Fibroblast of the conjunctiva (primary cell): ENCODE measurements around the gene COLQ.
"Not testable (repeated sequence)": the region's sequence is repeated elsewhere in the genome, so short reads cannot be mapped to it uniquely, and the experiment has no call there.

Source experiments
- DNase-seq: peaks from one replicate; pipeline ENCODE4 v3.0.0-alpha.2; 2010; ENCODE audit warnings: low read depth

Gene COLQ

DNA sequence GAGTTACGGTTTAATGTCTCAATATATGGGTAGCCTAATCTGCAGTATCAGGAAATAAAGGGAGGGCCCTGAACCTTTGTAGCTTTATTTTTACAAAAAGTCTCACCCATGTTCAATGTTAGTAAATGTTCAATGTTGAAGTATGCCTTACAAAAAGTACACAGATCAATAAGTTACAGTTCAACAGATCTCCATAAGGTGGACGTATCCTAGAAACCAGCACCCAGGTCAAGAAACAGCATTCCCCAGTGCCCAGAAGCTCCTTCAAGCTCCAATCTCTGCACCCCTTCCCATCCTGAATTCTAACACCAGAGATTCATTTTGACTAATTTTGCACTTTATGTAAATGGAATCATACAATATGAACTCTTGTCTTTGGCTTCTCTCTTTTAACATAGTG, 31.3 kb downstream of the COLQ start:
- DNase-seq, result no peak

GRCh38 chr3:15488002-15488401, 33.5 kb downstream of the COLQ start:
- DNase-seq, result no peak

- DNase-seq, result no peak
Measured at GRCh38 chr3:15486979-15487378, 34.5 kb downstream of the COLQ start.

DNA sequence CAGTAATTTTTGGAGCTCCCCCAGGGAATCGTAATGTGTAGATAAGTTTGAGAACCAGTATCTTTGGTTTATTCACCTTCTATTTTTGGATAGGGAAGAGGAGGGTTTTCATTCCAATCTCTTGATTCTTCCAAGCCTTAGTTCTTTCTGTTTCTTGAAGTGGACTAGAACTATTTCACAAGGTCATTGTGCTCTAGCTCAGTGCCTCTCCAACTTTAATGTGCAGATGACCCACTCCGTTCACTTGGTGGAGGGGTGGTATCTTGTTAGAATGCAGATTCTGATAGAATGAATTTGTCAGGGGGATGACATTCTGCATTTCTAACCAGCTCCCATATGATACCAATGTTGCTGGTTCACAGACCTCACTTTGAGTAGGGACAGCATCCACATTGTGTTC, 35.5 kb downstream of the COLQ start:
- no peak for DNase-seq

GRCh38 chr3:15484551-15484950, 37.0 kb downstream of the COLQ start:
- DNase-seq, result not testable (repeated sequence)

DNA sequence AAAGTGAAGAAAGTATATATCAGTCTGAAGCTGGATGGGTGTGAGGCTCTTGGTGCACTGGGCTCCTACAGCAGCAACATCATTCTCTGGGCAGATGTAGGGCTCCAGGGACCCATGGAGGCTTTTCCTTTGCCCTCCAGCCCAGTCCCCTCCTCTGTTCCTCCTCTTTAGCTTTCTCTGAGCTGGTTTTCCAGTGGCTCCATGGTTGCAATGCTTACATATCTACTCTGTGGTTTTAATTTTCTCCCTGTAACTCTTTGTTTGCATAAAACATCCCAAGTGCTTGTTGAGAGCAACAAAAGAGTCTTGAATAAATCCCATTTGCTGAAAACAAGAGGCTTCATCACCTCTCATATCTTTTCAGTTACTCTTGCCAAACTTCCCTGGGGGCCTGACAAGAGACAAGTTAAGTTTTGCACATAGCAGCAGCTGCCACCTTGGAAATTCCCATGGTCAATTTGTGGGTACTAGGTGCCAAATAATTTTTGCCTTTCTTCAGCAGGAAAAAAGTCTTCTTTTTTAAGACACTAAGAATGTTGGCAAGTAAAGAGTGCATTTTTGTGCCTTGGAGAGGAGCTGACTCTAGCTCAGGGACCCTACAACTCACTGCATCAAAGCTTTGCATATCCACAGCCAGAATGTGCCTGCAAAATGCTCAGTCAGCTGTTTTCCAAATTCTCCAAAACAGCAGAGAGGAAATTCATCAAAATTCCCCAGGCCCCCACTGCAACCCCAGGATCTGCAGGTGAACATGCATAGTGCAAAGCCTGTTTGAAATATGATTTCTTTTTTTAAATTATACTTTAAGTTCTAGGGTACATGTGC, 41.9 kb downstream of the COLQ start:
- no peak for DNase-seq

- no peak for DNase-seq
Measured at GRCh38 chr3:15478640-15478979, 42.9 kb downstream of the COLQ start.

GRCh38 chr3:15477951-15478639, 43.4 kb downstream of the COLQ start:
- DNase-seq, result no peak

DNA sequence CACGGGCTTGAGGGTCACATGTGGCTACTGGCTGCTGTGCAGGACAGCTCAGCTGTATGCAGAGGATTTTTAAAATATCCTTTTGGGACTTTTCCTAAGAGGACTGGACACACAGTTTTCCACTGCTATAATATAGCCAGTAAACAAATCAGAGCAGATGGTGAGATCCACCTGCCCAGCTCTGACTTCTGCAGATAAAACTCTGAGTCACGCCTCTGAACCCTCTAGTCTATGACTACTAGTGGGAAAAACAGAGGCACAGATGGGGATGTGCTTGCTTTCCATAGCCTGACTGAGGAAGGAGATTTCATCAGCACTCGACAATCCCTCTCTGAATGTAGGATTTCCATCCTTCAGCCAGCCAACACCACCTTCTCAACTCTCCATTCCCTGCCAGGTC, 45.1 kb downstream of the COLQ start:
- DNase-seq, result no peak

GRCh38 chr3:15475161-15475560, 46.3 kb downstream of the COLQ start:
- no peak for DNase-seq

DNA sequence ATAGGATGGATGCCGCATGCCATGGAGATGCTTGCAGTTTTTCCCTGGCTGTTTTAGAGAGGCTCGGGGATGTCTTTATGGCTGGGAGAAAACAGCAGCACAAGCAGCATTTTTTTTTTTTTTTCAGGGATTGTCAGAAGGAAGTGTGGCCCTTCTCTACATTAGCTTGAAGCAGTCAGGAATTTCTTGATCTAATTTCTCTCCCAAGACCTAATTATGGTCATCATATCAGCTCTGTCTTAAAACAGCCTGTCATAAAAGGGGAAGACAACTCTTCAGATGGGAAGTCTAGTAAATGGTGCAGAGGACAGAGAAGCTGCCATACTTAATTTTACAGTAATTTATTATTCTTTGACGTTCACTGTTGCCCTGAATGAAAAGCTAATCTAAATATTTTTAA, 49.6 kb downstream of the COLQ start:
- DNase-seq, result no peak

DNA sequence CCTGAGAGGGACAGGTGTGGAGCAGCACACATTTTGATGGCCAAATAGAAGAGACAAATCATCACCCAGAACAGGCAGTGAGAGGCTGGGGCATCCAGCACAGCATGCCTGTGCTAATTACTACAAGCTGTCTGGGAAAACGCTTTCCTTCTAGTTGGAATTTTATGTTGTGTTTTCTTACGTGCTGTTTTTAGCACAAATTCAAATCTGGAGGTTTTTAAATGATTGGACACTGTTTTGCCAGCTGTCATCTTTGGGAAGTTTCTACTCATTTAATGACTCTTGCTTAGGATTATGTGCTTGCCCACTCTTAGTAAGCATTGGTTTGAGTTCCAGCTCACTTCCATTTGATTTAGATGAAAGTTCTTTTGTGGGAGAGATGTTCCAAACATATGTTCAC, 50.7 kb downstream of the COLQ start:
- no peak for DNase-seq

- DNase-seq, result no peak
Measured at GRCh38 chr3:15470261-15470660, 51.2 kb downstream of the COLQ start.

DNA sequence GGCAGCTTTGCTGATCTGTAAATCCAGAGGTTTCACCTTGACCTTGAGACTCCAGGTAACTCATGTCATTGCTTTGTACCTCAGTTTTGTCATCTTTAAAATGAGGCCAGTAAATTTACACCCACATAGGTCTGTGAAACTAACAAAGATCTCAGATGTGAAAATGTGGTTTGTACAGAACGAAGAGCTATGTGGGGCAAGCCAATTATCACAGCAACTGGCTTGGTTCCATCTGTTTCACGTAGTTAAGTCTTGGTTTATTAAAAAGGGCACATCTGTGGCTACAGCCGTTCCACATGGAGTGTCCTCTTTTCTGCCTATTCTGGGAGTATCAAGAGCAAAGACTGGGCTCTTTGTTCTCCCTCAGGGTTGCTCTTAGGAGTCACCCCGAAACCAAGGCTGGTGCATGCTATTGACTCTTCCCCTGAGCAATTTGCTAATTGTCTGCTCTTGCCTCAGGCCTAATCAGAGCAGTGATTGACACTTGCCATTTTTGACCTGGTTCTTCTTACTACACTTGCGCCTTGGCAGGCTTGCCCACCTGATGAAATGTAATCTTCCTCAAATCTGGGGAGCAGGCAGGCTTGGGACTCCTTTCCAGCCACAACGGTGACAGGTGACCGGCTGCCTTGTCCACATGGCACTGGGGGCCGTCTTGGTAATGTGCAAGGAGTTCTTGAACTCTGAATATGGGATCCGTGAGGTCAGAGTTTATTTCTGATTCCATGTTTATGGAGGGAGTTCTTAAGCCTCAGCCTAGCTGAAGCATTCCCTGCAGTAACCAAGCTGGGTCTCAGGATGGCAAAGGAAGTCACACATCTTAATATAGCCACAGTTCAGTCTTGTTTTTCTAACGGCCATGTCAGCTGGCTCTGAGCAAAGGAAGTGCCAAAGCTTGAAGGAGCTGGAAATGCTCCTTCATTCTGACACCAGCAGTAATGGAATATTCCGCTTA, 54.0 kb downstream of the COLQ start:
- DNase-seq, result no peak

DNA sequence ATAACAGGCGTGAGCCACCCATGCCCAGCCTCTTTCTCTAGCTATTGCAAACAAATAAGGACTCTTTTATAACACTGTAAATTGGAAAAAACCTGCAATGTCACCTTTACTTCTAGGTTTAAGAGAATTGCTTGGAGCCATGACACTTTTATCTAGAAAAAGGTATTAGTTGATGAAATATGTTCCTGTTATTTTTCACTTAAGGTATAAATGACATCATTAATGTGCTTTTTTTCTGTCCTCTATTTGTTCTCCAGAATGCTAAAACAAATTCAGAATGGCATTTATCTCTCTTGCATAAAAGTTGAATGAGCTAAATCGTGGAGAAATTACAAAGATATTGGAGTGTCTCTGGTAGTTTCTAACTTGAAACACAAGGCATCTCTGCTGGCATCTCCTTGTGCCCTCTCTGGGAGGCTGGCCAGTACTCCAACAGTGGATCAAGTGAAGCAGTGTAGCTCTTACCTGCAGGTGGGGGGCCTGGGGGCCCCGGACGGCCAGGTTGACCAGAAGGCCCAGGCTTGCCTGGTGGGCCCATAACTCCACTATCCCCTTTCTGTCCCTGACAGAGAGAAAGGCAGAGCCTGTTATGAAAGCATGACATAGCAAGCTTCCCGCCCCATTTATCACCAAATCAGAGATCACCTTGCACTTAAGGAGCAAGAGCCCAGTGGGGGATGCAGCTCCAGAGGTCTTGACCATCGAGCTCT, 55.5 kb downstream of the COLQ start:
- no peak for DNase-seq

GRCh38 chr3:15462451-15462850, 59.1 kb downstream of the COLQ start:
- DNase-seq, result no peak

DNA sequence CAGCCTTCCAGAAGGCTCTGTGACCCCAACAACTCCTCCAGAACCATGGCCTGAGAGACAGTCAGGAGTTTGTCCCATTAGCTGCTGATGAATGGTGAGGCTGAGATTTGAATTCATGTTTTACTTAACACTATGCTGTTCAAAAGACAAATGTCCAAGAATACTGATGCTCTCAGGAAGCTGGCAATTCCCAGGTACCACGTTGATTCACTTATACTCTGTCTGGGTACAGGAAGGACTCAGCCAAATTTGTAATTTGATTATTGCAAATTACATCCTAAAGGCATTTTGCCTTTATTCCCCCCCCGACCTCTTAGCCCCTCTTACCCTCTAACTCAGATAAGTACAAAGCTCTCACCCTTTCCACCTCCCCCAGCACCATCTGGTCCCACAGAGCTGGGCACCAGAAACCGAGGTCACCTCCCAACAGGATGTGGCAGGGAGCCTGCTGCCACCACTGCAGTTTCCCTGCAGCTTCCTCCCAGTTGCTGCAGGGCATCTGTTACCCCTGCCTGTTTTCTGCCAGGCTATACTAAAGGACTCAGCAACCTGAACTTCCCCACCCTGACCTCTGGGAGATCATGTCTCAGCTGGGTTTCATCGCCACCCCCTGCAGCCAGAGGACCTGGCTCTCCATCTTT, 60.5 kb downstream of the COLQ start:
- DNase-seq, result no peak

- DNase-seq, result no peak
Measured at GRCh38 chr3:15458212-15458780, 63.2 kb downstream of the COLQ start.

DNA sequence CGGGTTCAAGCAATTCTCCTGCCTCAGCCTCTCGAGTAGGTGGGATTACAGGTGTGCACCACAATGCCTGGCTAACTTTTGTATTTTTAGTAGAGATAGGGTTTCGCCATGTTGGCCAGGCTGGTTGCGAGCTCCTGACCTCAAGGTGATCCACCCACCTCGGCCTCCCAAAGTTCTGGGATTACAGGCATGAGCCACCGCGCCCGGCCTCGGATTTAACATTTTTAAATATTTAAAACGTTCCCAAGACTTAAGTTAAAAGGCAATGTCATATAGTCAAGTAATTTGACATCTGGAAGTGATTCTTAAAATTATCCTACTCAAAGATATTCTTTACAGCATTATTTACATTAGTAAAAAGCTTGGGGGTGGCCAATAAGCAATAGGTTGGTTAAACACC, 64.6 kb downstream of the COLQ start:
- DNase-seq, result not testable (repeated sequence)

- DNase-seq, result no peak
Measured at GRCh38 chr3:15456321-15456720, 65.2 kb downstream of the COLQ start.

GRCh38 chr3:15455756-15456155, 65.8 kb downstream of the COLQ start:
- no peak for DNase-seq
